MM.1S (cell line): ENCODE data around the gene UBE2J2.

ENCODE experiments used
- CTCF ChIP-seq: fragments of 300-600 bp; sonication (generic); IDR thresholded peaks from 2 replicates; pipeline ENCODE4 v1.5.1; 2016; ENCODE audit warnings: antibody characterized with exemption, low read length, mixed read lengths
- EZH2 ChIP-seq: fragments of 300-600 bp; sonication (generic); optimal IDR thresholded peaks from 2 replicates; pipeline ENCODE3; 2017; ENCODE audit warnings: low read depth, mild to moderate bottlenecking, antibody characterized with exemption, low read length, mixed read lengths
- EZH2phosphoT487 ChIP-seq: fragments of 300-600 bp; sonication (generic); IDR thresholded peaks from 2 replicates; pipeline ENCODE4 v1.6.1; 2018; ENCODE audit warnings: antibody characterized with exemption, low read length

DNA sequence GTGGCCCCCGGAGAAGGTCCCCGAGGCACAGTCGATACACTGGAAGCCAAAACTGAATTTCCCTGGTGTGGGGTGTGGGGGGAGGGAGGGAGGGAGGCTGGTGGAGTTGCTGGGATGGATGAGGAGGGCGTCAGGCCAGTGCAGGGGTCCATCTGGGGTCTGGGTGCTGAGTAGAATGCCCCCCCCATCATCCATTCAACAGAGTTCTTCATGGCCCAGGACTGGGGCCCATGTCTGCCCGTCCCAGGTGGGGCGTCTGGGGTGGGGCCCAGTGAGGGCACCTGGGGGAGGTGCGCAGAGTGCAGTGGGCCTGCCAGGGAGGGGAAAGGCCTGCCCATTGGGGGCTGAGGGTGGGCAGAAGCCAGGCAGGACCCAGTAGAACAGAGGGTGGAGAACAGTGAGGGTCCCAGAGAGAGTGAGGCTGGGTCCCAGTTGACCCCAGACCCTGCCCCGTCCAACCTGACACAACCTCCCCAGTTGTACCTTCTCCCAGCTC lies 69.2 kb downstream of the UBE2J2 start:
- no peak for TF ChIP-seq CTCF
- no peak for TF ChIP-seq EZH2phosphoT487
- no peak for TF ChIP-seq EZH2
